Measurements from ENCODE around the gene TAC4.
"Not testable (repeated sequence)": the region's sequence is repeated elsewhere in the genome, so short reads cannot be mapped to it uniquely, and the experiment has no call there.

TAC4 gene

DNA sequence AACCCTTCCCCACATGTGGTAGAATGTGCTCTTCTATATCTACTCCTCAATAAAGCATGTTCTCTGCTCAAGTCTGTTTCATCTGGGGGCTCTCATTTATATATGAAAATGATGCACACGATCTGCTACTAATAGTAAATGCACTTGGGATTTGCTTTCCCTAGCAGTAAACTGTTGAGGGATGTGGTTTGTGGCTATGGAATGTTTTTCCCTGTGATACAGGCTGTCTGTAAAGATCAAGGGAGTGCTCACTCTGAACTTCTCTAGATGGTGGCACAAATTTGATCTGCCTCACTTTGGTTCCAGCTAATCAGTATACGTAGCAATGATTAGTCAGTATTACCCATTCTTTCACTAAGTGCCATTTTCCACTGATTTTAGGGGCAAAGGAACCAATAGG is 18.8 kb downstream of the TAC4 start:
- in situ Hi-C loops (cut with MboI; ENCODE audit: low pct_unique_long_range_greater_than_20kb, low sequenced_read_pairs, unreplicated experiment) = loop anchor here (25.0 kb wide), 1 partner anchor 267 kb away; no protein-coding TSS in a partner anchor
- TF ChIP-seq, protein P1, sequence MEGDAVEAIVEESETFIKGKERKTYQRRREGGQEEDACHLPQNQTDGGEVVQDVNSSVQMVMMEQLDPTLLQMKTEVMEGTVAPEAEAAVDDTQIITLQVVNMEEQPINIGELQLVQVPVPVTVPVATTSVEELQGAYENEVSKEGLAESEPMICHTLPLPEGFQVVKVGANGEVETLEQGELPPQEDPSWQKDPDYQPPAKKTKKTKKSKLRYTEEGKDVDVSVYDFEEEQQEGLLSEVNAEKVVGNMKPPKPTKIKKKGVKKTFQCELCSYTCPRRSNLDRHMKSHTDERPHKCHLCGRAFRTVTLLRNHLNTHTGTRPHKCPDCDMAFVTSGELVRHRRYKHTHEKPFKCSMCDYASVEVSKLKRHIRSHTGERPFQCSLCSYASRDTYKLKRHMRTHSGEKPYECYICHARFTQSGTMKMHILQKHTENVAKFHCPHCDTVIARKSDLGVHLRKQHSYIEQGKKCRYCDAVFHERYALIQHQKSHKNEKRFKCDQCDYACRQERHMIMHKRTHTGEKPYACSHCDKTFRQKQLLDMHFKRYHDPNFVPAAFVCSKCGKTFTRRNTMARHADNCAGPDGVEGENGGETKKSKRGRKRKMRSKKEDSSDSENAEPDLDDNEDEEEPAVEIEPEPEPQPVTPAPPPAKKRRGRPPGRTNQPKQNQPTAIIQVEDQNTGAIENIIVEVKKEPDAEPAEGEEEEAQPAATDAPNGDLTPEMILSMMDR (IDR thresholded peaks at IDR 0.05; ENCODE audit: extremely low read depth, insufficient read depth, missing control alignments) = no peak

GRCh38 chr17:49828325-49828724 is 19.5 kb downstream of the TAC4 start:
- in situ Hi-C loops (cut with MboI; ENCODE audit: low pct_unique_long_range_greater_than_20kb, low sequenced_read_pairs, unreplicated experiment) = loop anchor here (25.0 kb wide), 1 partner anchor 266 kb away; no protein-coding TSS in a partner anchor
- not testable (repeated sequence) for DNase-seq (ENCODE audit: low spot score)

More for the DNA sequence above, 18.8 kb downstream of the TAC4 start:
- no peak for DNase-seq (ENCODE audit: low spot score)

DNA sequence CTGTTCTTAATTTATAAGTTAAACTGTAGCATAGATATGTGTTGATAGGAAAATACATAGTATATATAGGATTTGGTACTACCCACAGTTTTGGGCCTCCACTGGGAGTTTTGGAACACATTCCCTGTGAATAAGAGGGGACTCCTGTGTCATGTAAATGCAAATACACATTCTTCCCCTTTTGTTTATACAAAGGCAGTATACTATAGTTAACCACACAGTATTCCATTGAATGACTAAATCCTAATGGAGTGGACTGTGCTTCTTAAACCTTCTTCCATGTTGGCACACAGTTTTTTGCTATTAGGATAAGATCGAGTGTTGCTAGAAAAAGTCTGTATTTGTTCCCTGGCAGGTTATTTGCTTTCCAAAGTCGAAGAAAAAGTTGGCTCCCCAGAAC is 22.2 kb downstream of the TAC4 start:
- in situ Hi-C loops (cut with MboI; ENCODE audit: low pct_unique_long_range_greater_than_20kb, low sequenced_read_pairs, unreplicated experiment) = loop anchor here (25.0 kb wide), 1 partner anchor 263 kb away; no protein-coding TSS in a partner anchor
- TF ChIP-seq, protein P1 (IDR thresholded peaks at IDR 0.05; ENCODE audit: extremely low read depth, insufficient read depth, missing control alignments) = no peak

GRCh38 chr17:49823614-49824013 is 24.3 kb downstream of the TAC4 start:
- DNase-seq (ENCODE audit: low spot score) = no peak
- in situ Hi-C loops (cut with MboI; ENCODE audit: low pct_unique_long_range_greater_than_20kb, low sequenced_read_pairs, unreplicated experiment) = no loop called here
- TF ChIP-seq, protein P1 (IDR thresholded peaks at IDR 0.05; ENCODE audit: extremely low read depth, insufficient read depth, missing control alignments) = no peak

More for the DNA sequence above, 22.2 kb downstream of the TAC4 start:
- no peak for DNase-seq (ENCODE audit: low spot score)

- TF ChIP-seq, protein P1 (IDR thresholded peaks at IDR 0.05; ENCODE audit: extremely low read depth, insufficient read depth, missing control alignments) = no peak
- no peak for DNase-seq (ENCODE audit: low spot score)
Measured at GRCh38 chr17:49822829-49823228, 25.0 kb downstream of the TAC4 start.

GRCh38 chr17:49821916-49822315 is 26.0 kb downstream of the TAC4 start:
- in situ Hi-C loops (cut with MboI; ENCODE audit: low pct_unique_long_range_greater_than_20kb, low sequenced_read_pairs, unreplicated experiment) = no loop called here
- no peak for DNase-seq (ENCODE audit: low spot score)

More at GRCh38 chr17:49822829-49823228, 25.0 kb downstream of the TAC4 start:
- in situ Hi-C loops (cut with MboI; ENCODE audit: low pct_unique_long_range_greater_than_20kb, low sequenced_read_pairs, unreplicated experiment) = no loop called here

DNA sequence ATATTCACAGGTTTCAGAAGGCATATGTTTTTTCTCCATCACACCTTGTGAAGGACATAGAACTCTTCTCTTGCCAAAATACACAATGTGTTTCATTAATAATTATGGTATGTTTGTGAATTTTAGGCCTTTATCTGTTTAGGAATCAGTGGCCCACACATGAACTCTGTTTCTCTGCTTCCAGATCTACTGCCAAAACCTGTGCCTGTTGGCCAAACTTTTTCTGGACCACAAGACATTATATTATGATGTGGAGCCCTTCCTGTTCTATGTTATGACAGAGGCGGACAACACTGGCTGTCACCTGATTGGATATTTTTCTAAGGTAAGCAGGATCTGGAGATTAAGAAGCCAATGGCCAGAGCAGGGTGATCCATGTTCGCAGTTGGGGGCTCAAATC is 26.4 kb downstream of the TAC4 start:
- DNase-seq (ENCODE audit: low spot score) = no peak
- TF ChIP-seq, protein P1 (IDR thresholded peaks at IDR 0.05; ENCODE audit: extremely low read depth, insufficient read depth, missing control alignments) = no peak
- in situ Hi-C loops (cut with MboI; ENCODE audit: low pct_unique_long_range_greater_than_20kb, low sequenced_read_pairs, unreplicated experiment) = no loop called here

More at GRCh38 chr17:49821916-49822315, 26.0 kb downstream of the TAC4 start:
- TF ChIP-seq, protein P1 (IDR thresholded peaks at IDR 0.05; ENCODE audit: extremely low read depth, insufficient read depth, missing control alignments) = no peak
